Heart left ventricle (tissue), 16 donors: ENCODE measurements around the gene RPL6. TPM values are rescaled to one million over a fixed set of nuclear protein-coding genes. Genes with fewer than 3 reads are reported as not detected.

Experiments
- ATAC-seq, 4 donors: fragments of 200-7000 bp; cut with Tn5 transposase; one replicate each; pipeline ENCODE4 v1.9.1; 2020 to 2022; ENCODE audit warnings: moderate library complexity in 4 of 4, mild to moderate bottlenecking in 3 of 4, moderate number of reproducible peaks in 1 of 4
- DNase-seq, 5 donors: peaks; one replicate each; pipeline ENCODE4 v3.0.0-alpha.2; 2020
- H3K27ac ChIP-seq, 12 donors: fragments of 200-600 bp; sonication (generic) in 4 of 12; one replicate each; pipeline versions ENCODE4 v1.5.0 to v1.8.0; 2016 to 2022; ENCODE audit warnings: mild to moderate bottlenecking in 2 of 12
- H3K27me3 ChIP-seq, 9 donors: fragments of 200-600 bp; sonication (generic) in 2 of 9; one replicate each; pipeline versions ENCODE4 v1.5.1 to v1.8.0; 2016 to 2022; ENCODE audit warnings: mild to moderate bottlenecking in 3 of 9
- H3K36me3 ChIP-seq, 9 donors: fragments of 200-600 bp; sonication (generic) in 2 of 9; one replicate each; pipeline versions ENCODE4 v1.5.0 to v1.8.0; 2018 to 2022; ENCODE audit warnings: mild to moderate bottlenecking in 2 of 9
- H3K4me1 ChIP-seq, 12 donors: fragments of 200-600 bp; sonication (generic) in 4 of 12; one replicate each; pipeline versions ENCODE4 v1.5.0 to v1.8.0; 2016 to 2022; ENCODE audit warnings: mild to moderate bottlenecking in 3 of 12
- H3K4me3 ChIP-seq, 12 donors: fragments of 200-600 bp; sonication (generic) in 4 of 12; one replicate each; pipeline versions ENCODE4 v1.5.0 to v1.8.0; 2017 to 2022; ENCODE audit warnings: mild to moderate bottlenecking in 9 of 12, moderate library complexity in 4 of 12
- H3K9me3 ChIP-seq, 12 donors: fragments of 200-600 bp; sonication (generic) in 4 of 12; one replicate each; pipeline versions ENCODE4 v1.5.0 to v1.8.0; 2016 to 2022; ENCODE audit warnings: mild to moderate bottlenecking in 1 of 12
- CTCF ChIP-seq, 12 donors: fragments of 200-600 bp; sonication (generic) in 4 of 12; IDR thresholded peaks; one replicate each; pipeline versions ENCODE4 v1.5.0 to v1.8.0; 2018 to 2022; ENCODE audit warnings: antibody characterized with exemption in 12 of 12, mild to moderate bottlenecking in 5 of 12
- POLR2A ChIP-seq, 2 donors: fragments of 450-650 bp; IDR thresholded peaks; one replicate each; pipeline ENCODE4 v1.6.1; 2017; ENCODE audit warnings: antibody characterized with exemption in 2 of 2, mild to moderate bottlenecking in 2 of 2, moderate library complexity in 2 of 2
- WGBS, 4 donors: extraction: QIAGEN DNeasy Blood & Tissue Kit in 2 of 4; methylation state at CpG; one replicate each; pipeline versions ENCODE4 v1.1.5 to v1.1.7; 2013 to 2018; 5-methylcytosine and 5-hydroxymethylcytosine counted together
- intact Hi-C, 10 donors: fragments of 100-400 bp; cut with DNase I; formaldehyde crosslinking; loops; one replicate each; pipeline versions ENCODE4 v1.11.1 to v1.14.2; 2022
- polyA plus RNA-seq, 2 donors: library from polyadenylated mRNA; stranded (reverse); fragments of 200-250 nt; gene quantifications; one replicate each; pipeline ENCODE4 v1.2.3, GENCODE V29; 2013
- total RNA-seq, 9 donors: library from RNA; depleted of rRNA in 2 of 9; stranded (reverse); fragments of >200 nt in 2 of 9; fragmentation: NEBNext Ultra II Directional in 3 of 9; extraction: Animal tissue kit (Norgen Biotek cat#: 25700) in 3 of 9; gene quantifications; one replicate each; pipeline versions ENCODE4 v1.1.0 to v1.2.4, GENCODE V29; 2016 to 2023
- donor health status: ischemic (EF 13 %, LVEDD 7.1; RV severe dilation, severe dysfunction).
- donor health status: healthy with polysubstance abuse.
- donor health status: DM: no; HTN: yes; CAD: no.
- donor health status: DM: no; HTN: no; CAD: no.
- donor health status: ischemic (EF 25% LVEDD 6.9; RV normal size, moderate dysfunction).
- donor health status: ischemic (EF 25% LVEDD 5.7; RV mildly dilated, moderate dysfunction).
- donor health status: healthy.
- donor health status: DM: yes; HTN: yes; CAD: no.
- donor health status: ischemic (EF 35%, LVEDD 5.7; RV mildly dilated, moderate dysfunction).
- donor health status: nonischemic (EF 11% LVEDD 7.7; RV severe dilation, severe dysfunction).
- donor health status: DM: yes; HTN: yes; CAD: no.
- donor health status: PGD.
- donor health status: ischemic (EF 29% LVEDD 5.4; RV normal size, mild dysfunction).
- donor health status: nonischemic (EF 23%, LVEDD 6.1; RV moderate dilation, normal function).

Gene RPL6
- total and polyA plus RNA-seq, 11 donors = 572 to 1,760 (median 753) TPM

- Histone ChIP-seq H3K4me3 (peak overlapping the region; percentile 72 to 100 (median 94)), H3K4me1 (peaks cover 0 to 25% (median 12%) of the 10 kb centered on the region in 12 donors), H3K27me3 (no peaks in the 10 kb centered on the region), H3K36me3 (no peaks in the 10 kb centered on the region), H3K27ac (peak overlapping the region; percentile 37 to 94 (median 86)), H3K9me3 (no peaks in the 10 kb centered on the region)
- intact Hi-C loops = loop anchor here in 9 of 10 donors (5.0 to 10.0 kb wide), 7 partner anchors 87 to 437 kb away; no protein-coding TSS in a partner anchor
- no peak for TF ChIP-seq POLR2A (IDR thresholded peaks at IDR 0.05)
- no peak for TF ChIP-seq CTCF (IDR thresholded peaks at IDR 0.05)
- peak in 1 of 5 donors; percentile 25 for DNase-seq
- 0 to 32% (median 1%) methylated on average over 25 to 33 of the region's 33 CpGs for WGBS, 4 donors
- ATAC-seq = peak in 2 of 4 donors; percentile 21 to 31
Observed at GRCh38 chr12:112381406-112381882, 28.0 kb downstream of the RPL6 start.

- H3K4me1 ChIP-seq = peaks cover 0 to 25% (median 12%) of the 10 kb centered on the region in 12 donors
- WGBS, 4 donors = 52 to 74% (median 60%) methylated on average over 28 to 34 of the region's 34 CpGs
- peak overlapping the region; percentile 72 to 100 (median 94) for H3K4me3 ChIP-seq
- no peaks in the 10 kb centered on the region for H3K27me3 ChIP-seq
- H3K27ac ChIP-seq = peak overlapping the region in 6 of 12 donors; percentile 62 to 94 (median 86)
- H3K36me3 ChIP-seq = no peaks in the 10 kb centered on the region
- H3K9me3 ChIP-seq = no peaks in the 10 kb centered on the region
- no peak for DNase-seq
- intact Hi-C loops = loop anchor here in 9 of 10 donors (5.0 to 10.0 kb wide), 7 partner anchors 86 to 436 kb away; no protein-coding TSS in a partner anchor
- TF ChIP-seq POLR2A (IDR thresholded peaks at IDR 0.05) (no peak), CTCF (IDR thresholded peaks at IDR 0.05) (no peak)
- no peak for ATAC-seq
Observed at GRCh38 chr12:112380663-112381405, 28.6 kb downstream of the RPL6 start.

- no peak for TF ChIP-seq POLR2A (IDR thresholded peaks at IDR 0.05)
- no peak for TF ChIP-seq CTCF (IDR thresholded peaks at IDR 0.05)
- Histone ChIP-seq H3K4me1 (peaks cover 0 to 17% (median 4%) of the 10 kb centered on the region in 12 donors), H3K27me3 (no peaks in the 10 kb centered on the region), H3K9me3 (peaks cover 0 to 6% (median 0%) of the 10 kb centered on the region in 12 donors), H3K4me3 (no peak overlapping the region), H3K27ac (no peak overlapping the region), H3K36me3 (no peaks in the 10 kb centered on the region)
- no peak for ATAC-seq
- intact Hi-C loops = no loop called here
- no peak for DNase-seq
- 82 to 84% (median 82%) methylated on average over 5 of the region's 5 CpGs for WGBS, 4 donors
Observed at GRCh38 chr12:112375105-112375504, 34.3 kb downstream of the RPL6 start.

- no peaks in the 10 kb centered on the region for H3K27me3 ChIP-seq
- peaks cover 0 to 14% (median 4%) of the 10 kb centered on the region in 12 donors for H3K4me1 ChIP-seq
- TF ChIP-seq CTCF (IDR thresholded peaks at IDR 0.05) (no peak), POLR2A (IDR thresholded peaks at IDR 0.05) (no peak)
- WGBS, 4 donors = 76 to 88% (median 84%) methylated on average over 3 of the region's 3 CpGs
- intact Hi-C loops = loop anchor here in 1 of 10 donors (5.0 kb wide), 1 partner anchor 87 kb away; no protein-coding TSS in a partner anchor
- no peaks in the 10 kb centered on the region for H3K36me3 ChIP-seq
- H3K4me3 ChIP-seq = no peak overlapping the region
- no peak for ATAC-seq
- peaks cover 0 to 6% (median 0%) of the 10 kb centered on the region in 12 donors for H3K9me3 ChIP-seq
- no peak overlapping the region for H3K27ac ChIP-seq
- DNase-seq = no peak
Observed at GRCh38 chr12:112374166-112374740, 35.2 kb downstream of the RPL6 start.
